ENCODE results near the gene CGB3. TPM values are rescaled to one million over a fixed set of nuclear protein-coding genes. Genes with fewer than 3 reads are reported as not detected.

Gene CGB3
- total RNA-seq, 1 experiment from 2014 or later: not detected

GRCh38 chr19:48975947-48976847 is 47.9 kb downstream of the CGB3 start:
- RAD21 ChIA-PET (ENCODE audit: low non-redundant PET in 1 of 2, low total read pairs in 2 of 2, uncharacterized antibody in 2 of 2, unreplicated experiment in 2 of 2): interaction anchor here in 1 of 2 experiments (0.7 kb wide), 1 partner anchor 132 kb away, joined by 3 read pairs; no protein-coding TSS in a partner anchor
- BruUV-seq (replicated peaks): no TSS peak
- Histone ChIP-seq H3K79me2 (ENCODE audit: insufficient read depth, low read length) (no peaks in the 10 kb centered on the region), H3K27me3 (ENCODE audit: insufficient read depth, low read length) (no peaks in the 10 kb centered on the region), H4K20me1 (ENCODE audit: insufficient read depth) (no peaks in the 10 kb centered on the region), H3K9me3 (ENCODE audit: control insufficient read depth in 1 of 2, insufficient read depth in 1 of 2, low read depth in 1 of 2, low read length in 2 of 2) (no peaks in the 10 kb centered on the region), H3K27ac (ENCODE audit: low read depth, low read length) (no peak overlapping the region), H3K9me2 (ENCODE audit: insufficient read depth) (no peaks in the 10 kb centered on the region), H3K36me3 (ENCODE audit: control insufficient read depth in 1 of 2, insufficient read depth in 2 of 2, low read length in 2 of 2) (peaks cover 11 to 18% of the 10 kb centered on the region in 2 experiments; a peak in 2 of 4 replicates), H3K4me1 (ENCODE audit: control insufficient read depth in 1 of 2, insufficient read depth in 2 of 2, low read length in 2 of 2) (peaks cover 5 to 14% of the 10 kb centered on the region in 2 experiments; a peak in 3 of 4 replicates), H3K9ac (ENCODE audit: low read length) (no peak overlapping the region), H2AFZ (ENCODE audit: low read depth, low read length, poor library complexity, severe bottlenecking) (no peak overlapping the region), H3K4me3 (replicated peaks in 1 of 2; ENCODE audit: low read depth in 1 of 2, low read length in 2 of 2) (no peak overlapping the region), H3K4me2 (ENCODE audit: low read length) (no peak overlapping the region)
- CTCF ChIA-PET: interaction anchor here (0.7 to 3.1 kb wide), 2 partner anchors 17 to 468 kb away, joined by 5 to 14 read pairs; partner anchors contain the start of genes GYS1 and RUVBL2
- ATAC-seq (peak; percentile 80), DNase-seq (ENCODE audit: low read depth, low spot score) (no peak)
- intact Hi-C loops (cut with micrococcal nuclease): no loop called here
- POLR2A ChIA-PET: interaction anchor here (0.7 to 1.5 kb wide), 3 partner anchors 9 to 104 kb away, joined by 3 to 7 read pairs (median 3); partner anchors contain the start of gene PPP1R15A
- no peak for TF ChIP-seq ZNF274 (IDR thresholded peaks at IDR 0.05; ENCODE audit: low read depth, low read length)
- TF ChIP-seq SIN3A (IDR thresholded peaks at IDR 0.05; ENCODE audit: low read depth): no peak
- no peak for TF ChIP-seq ZBTB33 (IDR thresholded peaks at IDR 0.05; ENCODE audit: extremely low read depth, insufficient replicate concordance, low read length)
- TF ChIP-seq YY1 (IDR thresholded peaks at IDR 0.05; ENCODE audit: extremely low read depth, insufficient replicate concordance, low read depth, low read length): peak; percentile 52
- TF ChIP-seq CTCF (IDR thresholded peaks at IDR 0.05 in 2 of 3, conservative IDR thresholded peaks at IDR 0.05 in 1 of 3; ENCODE audit: borderline replicate concordance in 1 of 3, insufficient read depth in 1 of 3, low read depth in 2 of 3, low read length in 2 of 3): 0 out of 6 replicates have a peak, but pooled peaks of 1 of the 3 experiments have one; percentile 10
- TF ChIP-seq EZH2 (IDR thresholded peaks at IDR 0.05): no peak

Small RNA genes within 50 kb of the gene (microRNA-seq; reads per million reads assigned to microRNA genes)
- gene MIR6798 (ENCODE audit: borderline number of aligned reads): not detected

Other genes starting within 250 kb of the CGB3 start
- gene BCAT2, start 213.3 kb downstream of the CGB3 start, total RNA-seq (2021; ENCODE audit: unreplicated experiment): 66.1 TPM
- 3.9 TPM for gene HSD17B14, start 187.8 kb downstream of the CGB3 start, total RNA-seq (2021; ENCODE audit: unreplicated experiment)
- 20.4 TPM for gene PLEKHA4, start 155.7 kb downstream of the CGB3 start, total RNA-seq (2021; ENCODE audit: unreplicated experiment)
- 50.3 TPM for gene PPP1R15A, start 151.9 kb downstream of the CGB3 start, total RNA-seq (2021; ENCODE audit: unreplicated experiment)
- gene TULP2, start 125.6 kb downstream of the CGB3 start, total RNA-seq (2021; ENCODE audit: unreplicated experiment): not detected
- 88.8 TPM for gene NUCB1, start 124.0 kb downstream of the CGB3 start, total RNA-seq (2021; ENCODE audit: unreplicated experiment)
- 8.6 TPM for gene DHDH, start 90.6 kb downstream of the CGB3 start, total RNA-seq (2021; ENCODE audit: unreplicated experiment)
- 96.4 TPM for gene BAX, start 69.5 kb downstream of the CGB3 start, total RNA-seq (2021; ENCODE audit: unreplicated experiment)
- gene FTL, start 59.0 kb downstream of the CGB3 start, total RNA-seq (2021; ENCODE audit: unreplicated experiment): 1,885 TPM
- 50.7 TPM for gene GYS1, start 31.0 kb downstream of the CGB3 start, total RNA-seq (2021; ENCODE audit: unreplicated experiment)
- gene RUVBL2, start 30.4 kb downstream of the CGB3 start, total RNA-seq (2021; ENCODE audit: unreplicated experiment): 270 TPM
- 3.7 TPM for gene LHB, start 7.2 kb downstream of the CGB3 start, total RNA-seq (2021; ENCODE audit: unreplicated experiment)
- gene CGB2, start 7.6 kb upstream of the CGB3 start, total RNA-seq (2021; ENCODE audit: unreplicated experiment): 5.0 TPM
- gene CGB1, start 12.6 kb upstream of the CGB3 start, total RNA-seq (2021; ENCODE audit: unreplicated experiment): 0.76 TPM
- not detected for gene CGB5, start 19.5 kb upstream of the CGB3 start, total RNA-seq (2021; ENCODE audit: unreplicated experiment)
- 0.34 TPM for gene CGB8, start 24.8 kb upstream of the CGB3 start, total RNA-seq (2021; ENCODE audit: unreplicated experiment)
- gene CGB7, start 33.4 kb upstream of the CGB3 start, total RNA-seq (2021; ENCODE audit: unreplicated experiment): 5.4 TPM
- gene NTF4, start 40.5 kb upstream of the CGB3 start, total RNA-seq (2021; ENCODE audit: unreplicated experiment): 1.7 TPM
- not detected for gene KCNA7, start 48.4 kb upstream of the CGB3 start, total RNA-seq (2021; ENCODE audit: unreplicated experiment)
- gene SNRNP70, start 61.1 kb upstream of the CGB3 start, total RNA-seq (2021; ENCODE audit: unreplicated experiment): 236 TPM
- gene LIN7B, start 90.0 kb upstream of the CGB3 start, total RNA-seq (2021; ENCODE audit: unreplicated experiment): 7.2 TPM
- gene C19orf73, start 94.8 kb upstream of the CGB3 start, total RNA-seq (2021; ENCODE audit: unreplicated experiment): 2.2 TPM
- gene PPFIA3, start 95.2 kb upstream of the CGB3 start, total RNA-seq (2021; ENCODE audit: unreplicated experiment): 28.1 TPM
- not detected for gene HRC, start 131.1 kb upstream of the CGB3 start, total RNA-seq (2021; ENCODE audit: unreplicated experiment)
- 44.2 TPM for gene TRPM4, start 133.5 kb upstream of the CGB3 start, total RNA-seq (2021; ENCODE audit: unreplicated experiment)

Measured in HCT116 (cell line).